NT2/D1 (cell line): ENCODE data around the gene HABP4.

Experiments
- SUZ12 ChIP-seq: IDR thresholded peaks from 2 replicates; pipeline ENCODE4 v1.6.1; 2011; ENCODE audit not compliant: insufficient read length, insufficient read depth; ENCODE audit errors: extremely low read depth
- YY1 ChIP-seq: IDR thresholded peaks from 2 replicates; pipeline ENCODE4 v1.6.1; 2011; ENCODE audit not compliant: insufficient read length, insufficient read depth
- ZNF274 ChIP-seq: IDR thresholded peaks from 2 replicates; pipeline ENCODE4 v1.6.1; 2011; ENCODE audit warnings: mild to moderate bottlenecking, low read depth, low read length

- TF ChIP-seq YY1 (no peak), SUZ12 (no peak), ZNF274 (no peak)
Measured at GRCh38 chr9:96490534-96491078, 40.6 kb downstream of the HABP4 start.
